GM12872 (cell line): ENCODE results near the gene GPC3.

Experiments used
- TF ChIP-seq, protein P1 (sequence below): IDR thresholded peaks from 3 replicates; pipeline ENCODE4 v1.5.1; 2011; ENCODE audit warnings: low read depth, mild to moderate bottlenecking, low read length, moderate library complexity; ENCODE audit not compliant: insufficient read depth

Gene GPC3

DNA sequence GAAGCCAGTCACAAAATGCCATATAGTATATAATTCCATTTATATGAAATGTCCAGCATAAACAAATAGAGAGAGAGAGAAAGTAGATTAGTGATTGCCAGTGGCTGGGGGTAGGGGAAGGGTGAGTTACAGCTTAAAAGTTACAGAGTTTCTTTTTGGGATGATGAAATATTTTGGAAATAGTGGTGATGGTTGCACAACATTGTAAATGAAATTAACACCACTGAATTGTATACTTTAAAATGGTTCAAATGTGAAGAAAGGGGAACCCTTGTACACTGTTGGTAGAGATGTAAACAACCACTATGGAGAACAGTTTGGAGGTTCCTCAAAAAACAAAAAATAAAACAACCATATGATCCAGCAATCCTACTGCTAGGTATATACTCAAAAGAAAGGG lies 439.0 kb downstream of the GPC3 start:
- TF ChIP-seq, protein P1, sequence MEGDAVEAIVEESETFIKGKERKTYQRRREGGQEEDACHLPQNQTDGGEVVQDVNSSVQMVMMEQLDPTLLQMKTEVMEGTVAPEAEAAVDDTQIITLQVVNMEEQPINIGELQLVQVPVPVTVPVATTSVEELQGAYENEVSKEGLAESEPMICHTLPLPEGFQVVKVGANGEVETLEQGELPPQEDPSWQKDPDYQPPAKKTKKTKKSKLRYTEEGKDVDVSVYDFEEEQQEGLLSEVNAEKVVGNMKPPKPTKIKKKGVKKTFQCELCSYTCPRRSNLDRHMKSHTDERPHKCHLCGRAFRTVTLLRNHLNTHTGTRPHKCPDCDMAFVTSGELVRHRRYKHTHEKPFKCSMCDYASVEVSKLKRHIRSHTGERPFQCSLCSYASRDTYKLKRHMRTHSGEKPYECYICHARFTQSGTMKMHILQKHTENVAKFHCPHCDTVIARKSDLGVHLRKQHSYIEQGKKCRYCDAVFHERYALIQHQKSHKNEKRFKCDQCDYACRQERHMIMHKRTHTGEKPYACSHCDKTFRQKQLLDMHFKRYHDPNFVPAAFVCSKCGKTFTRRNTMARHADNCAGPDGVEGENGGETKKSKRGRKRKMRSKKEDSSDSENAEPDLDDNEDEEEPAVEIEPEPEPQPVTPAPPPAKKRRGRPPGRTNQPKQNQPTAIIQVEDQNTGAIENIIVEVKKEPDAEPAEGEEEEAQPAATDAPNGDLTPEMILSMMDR: no peak

DNA sequence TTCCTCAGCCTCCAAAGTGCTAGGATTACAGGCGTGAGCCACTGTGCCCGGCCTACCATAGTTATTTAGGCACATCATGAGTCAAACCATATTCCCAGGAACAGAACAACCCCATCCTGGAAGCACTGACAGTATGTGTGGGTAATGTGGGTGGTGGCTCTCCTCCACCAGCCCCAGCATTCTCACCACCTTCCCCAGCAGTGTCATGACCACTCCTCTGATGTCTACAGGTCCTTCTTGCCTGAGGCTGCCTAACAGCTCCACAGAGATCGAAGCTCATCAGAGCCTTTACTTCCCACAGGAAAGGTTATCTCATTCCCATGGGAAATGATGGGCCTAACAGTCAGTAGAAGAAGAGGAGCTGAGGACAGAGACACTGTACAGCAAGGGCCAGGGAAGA lies 440.6 kb downstream of the GPC3 start:
- TF ChIP-seq, protein P1: no peak

- TF ChIP-seq, protein P1: no peak
Measured at GRCh38 chrX:133544115-133544514, 441.3 kb downstream of the GPC3 start.

DNA sequence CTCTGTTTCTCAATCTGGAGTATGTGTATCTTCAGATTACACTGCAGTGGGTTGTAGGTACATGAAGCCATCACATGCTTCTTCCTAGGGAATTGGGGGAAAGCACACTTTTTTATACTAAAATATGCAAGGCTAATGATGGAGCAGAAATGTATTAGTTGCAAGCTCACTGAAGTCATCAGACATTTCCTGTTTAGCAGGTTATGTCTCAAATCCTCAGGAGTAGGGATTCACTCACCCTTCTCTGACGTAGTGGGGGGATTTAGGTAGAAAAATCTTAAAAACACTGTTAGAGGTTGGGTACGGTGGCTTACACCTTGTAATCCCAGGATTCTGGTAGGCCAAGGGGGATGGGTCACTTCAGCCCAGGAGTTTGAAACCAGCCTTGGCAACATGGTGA lies 441.7 kb downstream of the GPC3 start:
- TF ChIP-seq, protein P1: no peak

- TF ChIP-seq, protein P1: no peak
Measured at GRCh38 chrX:133542476-133542875, 442.9 kb downstream of the GPC3 start.

DNA sequence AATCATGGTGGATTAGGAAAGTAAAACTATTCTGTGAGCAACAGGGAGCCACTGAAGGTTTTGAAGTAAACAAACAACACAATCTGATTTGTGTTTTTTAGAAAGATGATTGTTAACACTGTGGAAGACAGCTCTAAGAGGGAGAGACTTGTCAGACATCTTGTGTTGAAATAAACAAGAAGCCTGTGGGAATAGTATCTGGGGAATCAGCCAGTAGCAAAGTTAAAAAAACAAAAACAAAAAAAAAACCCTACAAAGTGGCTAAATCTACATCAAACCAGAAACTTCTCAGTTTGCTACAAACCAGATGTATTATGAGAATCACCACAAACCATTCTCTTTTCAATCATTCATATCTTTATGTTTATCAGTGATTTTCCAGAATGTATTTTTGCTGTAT lies 444.4 kb downstream of the GPC3 start:
- TF ChIP-seq, protein P1: no peak

GRCh38 chrX:133538148-133538547 lies 447.2 kb downstream of the GPC3 start:
- TF ChIP-seq, protein P1: no peak

GRCh38 chrX:133537142-133537541 lies 448.3 kb downstream of the GPC3 start:
- TF ChIP-seq, protein P1: no peak
